HCT116 (cell line): ENCODE data around the gene SNPH. TPM values are rescaled to one million over a fixed set of nuclear protein-coding genes. Genes with fewer than 3 reads are reported as not detected.

Source experiments
- ATAC-seq: fragments of 200-7000 bp; cut with Tn5 transposase; 2 replicates; pipeline ENCODE4 v1.9.1; 2020; ENCODE audit warnings: mild to moderate bottlenecking, moderate library complexity
- BruUV-seq: library from RNA; stranded (reverse); fragments of 400-500 nt; replicated peaks from 2 replicates; lab custom pipeline; 2021; lab: Mats Ljungman, UMichigan
- CTCF ChIA-PET: fragments of 300-600 bp; sonication (Branson Sonifier 250); formaldehyde crosslinking; loops from one replicate; lab custom pipeline; 2021; ENCODE audit warnings: antibody characterized with exemption; lab: Charles Lee
- POLR2A ChIA-PET: fragments of 300-600, 350-600 bp; sonication (Branson Sonifier 250); formaldehyde crosslinking; loops from one replicate; lab custom pipeline; 2021; ENCODE audit warnings: antibody characterized with exemption; lab: Charles Lee
- RAD21 ChIA-PET, 2 experiments: fragments of 300-600 bp; sonication (Branson Sonifier 250); formaldehyde crosslinking; loops; one replicate each; lab custom pipeline; 2023; ENCODE audit warnings: low total read pairs in 2 of 2; ENCODE audit not compliant: uncharacterized antibody in 2 of 2, unreplicated experiment in 2 of 2, low non-redundant PET in 1 of 2; lab: Charles Lee
- DNase-seq: peaks from one replicate; pipeline ENCODE4 v3.0.0-alpha.2; 2010; ENCODE audit warnings: low read depth, low spot score
- H2AFZ ChIP-seq: fragments of 200-600 bp; shearing (Covaris generic), sonication (generic); 2 replicates; pipeline ENCODE4 v1.6.1; 2017; ENCODE audit warnings: low read depth, mixed run types, mixed read lengths, antibody characterized with exemption, low read length; ENCODE audit not compliant: poor library complexity, severe bottlenecking
- H3K27ac ChIP-seq: 2 replicates; pipeline ENCODE4 v1.5.1; 2012; ENCODE audit warnings: low read depth, low read length
- H3K27me3 ChIP-seq: fragments of 200-600 bp; sonication (generic); 2 replicates; pipeline ENCODE4 v1.6.1; 2016; ENCODE audit warnings: mixed run types, low read length, mixed read lengths; ENCODE audit not compliant: insufficient read depth
- H3K36me3 ChIP-seq, 2 experiments: fragments of 200-500 bp in 1 of 2; fragments of 200-600 bp in 1 of 2; sonication (Bioruptor generic) in 1 of 2; sonication (generic) in 1 of 2; 2 replicates each; pipeline versions ENCODE4 v1.5.1 to v1.6.1; 2014 to 2016; ENCODE audit warnings: low read length in 2 of 2, inconsistent platforms in 1 of 2, mixed read lengths in 1 of 2, mixed run types in 1 of 2; ENCODE audit not compliant: insufficient read depth in 2 of 2, control insufficient read depth in 1 of 2
- H3K4me1 ChIP-seq, 2 experiments: fragments of 200-600 bp in 1 of 2; sonication (generic) in 1 of 2; 2 replicates each; pipeline versions ENCODE4 v1.5.1 to v1.6.1; 2012 to 2017; ENCODE audit warnings: low read length in 2 of 2, inconsistent platforms in 1 of 2, mild to moderate bottlenecking in 1 of 2, mixed read lengths in 1 of 2, mixed run types in 1 of 2, moderate library complexity in 1 of 2; ENCODE audit not compliant: insufficient read depth in 2 of 2, control insufficient read depth in 1 of 2
- H3K4me2 ChIP-seq: fragments of 200-600 bp; sonication (generic); 2 replicates; pipeline ENCODE4 v1.6.1; 2017; ENCODE audit warnings: mixed run types, low read length, mixed read lengths
- H3K4me3 ChIP-seq, 2 experiments: fragments of 200-600 bp in 1 of 2; sonication (generic) in 1 of 2; replicated peaks in 1 of 2; 2 replicates each; pipeline ENCODE4 v1.5.1; 2011 to 2016; ENCODE audit warnings: low read length in 2 of 2, control low read depth in 1 of 2, low read depth in 1 of 2, mild to moderate bottlenecking in 1 of 2, mixed read lengths in 1 of 2, mixed run types in 1 of 2
- H3K79me2 ChIP-seq: fragments of 200-600 bp; sonication (generic); 2 replicates; pipeline ENCODE4 v1.6.1; 2017; ENCODE audit warnings: mild to moderate bottlenecking, mixed run types, low read length, moderate library complexity, mixed read lengths; ENCODE audit not compliant: insufficient read depth
- H3K9ac ChIP-seq: fragments of 200-600 bp; sonication (generic); 2 replicates; pipeline ENCODE4 v1.6.1; 2016; ENCODE audit warnings: low read length, mixed read lengths
- H3K9me2 ChIP-seq: fragments of 200-600 bp; sonication (generic), shearing (Covaris generic); 2 replicates; pipeline ENCODE4 v1.6.1; 2017; ENCODE audit warnings: mixed run types, mild to moderate bottlenecking, moderate library complexity; ENCODE audit not compliant: insufficient read depth
- H3K9me3 ChIP-seq, 2 experiments: fragments of 200-500 bp in 1 of 2; fragments of 200-600 bp in 1 of 2; sonication (Bioruptor generic) in 1 of 2; sonication (generic) in 1 of 2; 2 replicates each; pipeline ENCODE4 v1.6.1; 2014 to 2017; ENCODE audit warnings: low read length in 2 of 2, mixed read lengths in 2 of 2, inconsistent platforms in 1 of 2, low read depth in 1 of 2, mild to moderate bottlenecking in 1 of 2, mixed run types in 1 of 2, moderate library complexity in 1 of 2; ENCODE audit not compliant: control insufficient read depth in 1 of 2, insufficient read depth in 1 of 2
- H4K20me1 ChIP-seq: fragments of 200-600 bp; sonication (generic), shearing (Covaris generic); 2 replicates; pipeline ENCODE4 v1.6.1; 2017; ENCODE audit warnings: mixed run types, mild to moderate bottlenecking, moderate library complexity; ENCODE audit not compliant: insufficient read depth
- CBX3 ChIP-seq: IDR thresholded peaks from 2 replicates; pipeline ENCODE4 v1.6.1; 2012; ENCODE audit warnings: low read depth
- CTCF ChIP-seq, 3 experiments: fragments of 200-600 bp in 1 of 3; sonication (generic) in 1 of 3; IDR thresholded peaks in 2 of 3; conservative IDR thresholded peaks in 1 of 3; 2 replicates each; pipeline ENCODE4 v1.5.1; 2012 to 2017; ENCODE audit warnings: low read depth in 2 of 3, low read length in 2 of 3, antibody characterized with exemption in 1 of 3, borderline replicate concordance in 1 of 3, control low read depth in 1 of 3, mild to moderate bottlenecking in 1 of 3, mixed read lengths in 1 of 3, mixed run types in 1 of 3, moderate library complexity in 1 of 3; ENCODE audit not compliant: insufficient read depth in 1 of 3
- EGR1 ChIP-seq: IDR thresholded peaks from 2 replicates; pipeline ENCODE4 v1.6.1; 2012; ENCODE audit warnings: low read depth
- ELF1 ChIP-seq: IDR thresholded peaks from 2 replicates; pipeline ENCODE4 v1.6.1; 2012; ENCODE audit warnings: low read depth, borderline replicate concordance
- EZH2 ChIP-seq: fragments of 200-600 bp; sonication (generic); IDR thresholded peaks from 2 replicates; pipeline ENCODE4 v1.6.1; 2017; ENCODE audit warnings: antibody characterized with exemption, mixed run types
- EZH2phosphoT487 ChIP-seq: fragments of 200-600 bp; IDR thresholded peaks from 2 replicates; pipeline ENCODE4 v1.6.1; 2018; ENCODE audit warnings: antibody characterized with exemption, borderline replicate concordance
- FOSL1 ChIP-seq: IDR thresholded peaks from 2 replicates; pipeline ENCODE4 v1.6.1; 2012; ENCODE audit warnings: low read depth
- JUND ChIP-seq: IDR thresholded peaks from 2 replicates; pipeline ENCODE4 v1.6.1; 2012
- POLR2A ChIP-seq: IDR thresholded peaks from 2 replicates; pipeline ENCODE4 v1.7.0; 2011; ENCODE audit warnings: borderline replicate concordance; ENCODE audit not compliant: insufficient read depth, insufficient read length; ENCODE audit errors: extremely low read depth
- POLR2AphosphoS5 ChIP-seq: IDR thresholded peaks from 2 replicates; pipeline ENCODE4 v1.6.1; 2011; ENCODE audit warnings: mild to moderate bottlenecking, low read depth, low read length, moderate library complexity
- RAD21 ChIP-seq: IDR thresholded peaks from 2 replicates; pipeline ENCODE4 v1.6.1; 2012; ENCODE audit warnings: low read depth, mild to moderate bottlenecking
- SIN3A ChIP-seq: IDR thresholded peaks from 2 replicates; pipeline ENCODE4 v1.6.1; 2012; ENCODE audit warnings: low read depth
- SP1 ChIP-seq: IDR thresholded peaks from 2 replicates; pipeline ENCODE4 v1.6.1; 2012; ENCODE audit warnings: low read depth
- SRF ChIP-seq: IDR thresholded peaks from 2 replicates; pipeline ENCODE4 v1.6.1; 2012; ENCODE audit warnings: low read depth
- TCF7L2 ChIP-seq: IDR thresholded peaks from 2 replicates; pipeline ENCODE4 v1.7.0; 2011; ENCODE audit warnings: borderline replicate concordance, inconsistent platforms; ENCODE audit not compliant: insufficient read depth, insufficient read length; ENCODE audit errors: extremely low read depth
- YY1 ChIP-seq: IDR thresholded peaks from 2 replicates; pipeline ENCODE4 v1.6.1; 2011; ENCODE audit warnings: low read length, low read depth, moderate library complexity, mild to moderate bottlenecking; ENCODE audit not compliant: insufficient replicate concordance; ENCODE audit errors: extremely low read depth
- ZBTB33 ChIP-seq: IDR thresholded peaks from 2 replicates; pipeline ENCODE4 v1.6.1; 2011; ENCODE audit warnings: mild to moderate bottlenecking, low read length, moderate library complexity; ENCODE audit not compliant: insufficient replicate concordance; ENCODE audit errors: extremely low read depth
- ZFX ChIP-seq: fragments of 450-650 bp; IDR thresholded peaks from 2 replicates; pipeline ENCODE4 v1.6.1; 2017
- ZNF274 ChIP-seq: fragments of 200-500 bp; sonication (Bioruptor generic); IDR thresholded peaks from 2 replicates; pipeline ENCODE4 v1.6.1; 2014; ENCODE audit warnings: mild to moderate bottlenecking, low read depth, low read length, inconsistent platforms
- intact Hi-C: fragments of 100-400 bp; cut with micrococcal nuclease; formaldehyde crosslinking; loops from 2 replicates; pipeline ENCODE4 v1.10.0; 2022
- total RNA-seq: library from RNA; stranded (reverse); gene quantifications from one replicate; pipeline ENCODE4 v1.2.1, GENCODE V29; 2021; ENCODE audit not compliant: unreplicated experiment
- TF ChIP-seq, protein P1 (sequence below): IDR thresholded peaks from 2 replicates; pipeline ENCODE4 v1.6.1; 2012

Gene SNPH
- total RNA-seq, 1 experiment from 2014 or later, result 3.2 TPM

DNA sequence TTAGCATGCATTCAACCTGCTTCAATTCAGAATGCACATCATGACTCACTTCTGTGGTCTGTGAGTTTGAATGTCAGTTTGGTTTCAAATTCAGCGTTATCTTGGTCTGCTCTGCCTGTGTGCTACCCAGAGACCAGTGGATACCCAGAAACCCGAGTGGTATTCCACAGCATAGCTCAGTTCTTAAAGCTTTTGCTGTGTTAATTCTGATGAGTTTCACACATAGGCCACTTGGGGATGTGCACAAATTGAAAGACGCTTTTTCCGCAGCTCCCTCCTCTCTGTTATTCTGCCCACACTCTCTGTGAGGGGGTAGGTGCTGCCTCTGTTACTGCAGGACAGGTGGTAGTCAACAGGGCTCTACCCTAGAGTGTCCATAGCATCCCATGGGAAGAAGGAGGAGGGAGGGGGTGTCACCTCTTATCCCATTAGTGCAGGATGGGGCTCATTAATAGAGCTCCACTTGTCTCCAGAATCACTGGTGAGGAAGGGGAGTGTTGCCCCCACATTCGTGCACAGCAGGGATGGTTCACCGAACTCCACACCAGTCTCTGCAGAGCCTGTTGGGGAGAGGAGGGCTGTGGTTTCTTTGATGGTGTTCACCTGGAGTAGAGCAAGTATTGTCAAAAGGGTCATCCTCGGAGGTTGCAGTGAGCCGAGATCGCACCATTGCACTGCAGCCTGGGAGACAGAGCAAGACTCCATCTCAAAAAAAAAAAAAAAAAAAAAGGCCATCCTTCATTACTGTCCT, 92.0 kb downstream of the SNPH start:
- ATAC-seq, result no peak
- intact Hi-C loops, result no loop called here
- TF ChIP-seq RAD21 (no peak), POLR2AphosphoS5 (no peak), SIN3A (no peak), CBX3 (no peak), SP1 (no peak), ELF1 (no peak), TCF7L2 (no peak), ZBTB33 (no peak), JUND (no peak), FOSL1 (no peak), SRF (no peak), EZH2phosphoT487 (no peak), YY1 (no peak), EGR1 (no peak), EZH2 (no peak), CTCF (IDR thresholded peaks at IDR 0.05 in 2 of 3, conservative IDR thresholded peaks at IDR 0.05 in 1 of 3; ENCODE audit: borderline replicate concordance in 1 of 3, insufficient read depth in 1 of 3, low read depth in 2 of 3, low read length in 2 of 3) (no peak), POLR2A (no peak), ZFX (no peak), ZNF274 (no peak)
- TF ChIP-seq, protein P1, sequence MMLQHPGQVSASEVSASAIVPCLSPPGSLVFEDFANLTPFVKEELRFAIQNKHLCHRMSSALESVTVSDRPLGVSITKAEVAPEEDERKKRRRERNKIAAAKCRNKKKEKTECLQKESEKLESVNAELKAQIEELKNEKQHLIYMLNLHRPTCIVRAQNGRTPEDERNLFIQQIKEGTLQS, result no peak
- CTCF ChIA-PET, result no interaction called here
- RAD21 ChIA-PET, result no interaction called here
- Histone ChIP-seq H3K79me2 (peaks cover 49% of the 10 kb centered on the region), H3K27ac (no peak overlapping the region), H2AFZ (no peak overlapping the region), H3K27me3 (no peaks in the 10 kb centered on the region), H3K4me2 (no peak overlapping the region), H3K4me1 (no peaks in the 10 kb centered on the region), H3K9me2 (no peaks in the 10 kb centered on the region), H3K4me3 (no peak overlapping the region), H3K9me3 (no peaks in the 10 kb centered on the region), H4K20me1 (0 out of 2 replicates have a peak, but pooled peaks cover 3% of the 10 kb centered on the region), H3K9ac (no peak overlapping the region), H3K36me3 (peaks cover 8 to 17% of the 10 kb centered on the region in 2 experiments)
- BruUV-seq, result no TSS peak
- POLR2A ChIA-PET, result no interaction called here
- DNase-seq, result no peak
